PC-3 (cell line): ENCODE data around the gene PRKG2. TPM values are rescaled to one million over a fixed set of nuclear protein-coding genes. Genes with fewer than 3 reads are reported as not detected.

Source experiments
- ATAC-seq: fragments of 200-7000 bp; cut with Tn5 transposase; 2 replicates; pipeline ENCODE4 v1.9.1; 2020; ENCODE audit warnings: mild to moderate bottlenecking, moderate library complexity
- BruUV-seq: library from RNA; stranded (reverse); fragments of 400-500 nt; replicated peaks from 2 replicates; lab custom pipeline; 2021; lab: Mats Ljungman, UMichigan
- CTCF ChIA-PET: fragments of 300-600 bp; sonication (Branson Sonifier 250); formaldehyde crosslinking; loops from one replicate; lab custom pipeline; 2022; ENCODE audit warnings: antibody characterized with exemption; lab: Charles Lee
- POLR2A ChIA-PET: fragments of 300-600 bp; sonication (Branson Sonifier 250); formaldehyde crosslinking; loops from one replicate; lab custom pipeline; 2022; ENCODE audit warnings: antibody characterized with exemption; ENCODE audit not compliant: unreplicated experiment; lab: Charles Lee
- DNase-seq: peaks from one replicate; pipeline ENCODE4 v3.0.0-alpha.2; 2015
- H2AFZ ChIP-seq: fragments of 300-600 bp; sonication (generic); 2 replicates; pipeline ENCODE4 v1.6.0; 2016; ENCODE audit warnings: antibody characterized with exemption, low read length
- H3F3A ChIP-seq: fragments of 300-600 bp; sonication (generic); one replicate; pipeline ENCODE4 v1.6.0; 2017; ENCODE audit warnings: antibody characterized with exemption, low read length, control low read depth, mild to moderate bottlenecking; ENCODE audit not compliant: unreplicated experiment
- H3K27ac ChIP-seq: fragments of 300-600 bp; sonication (generic); 2 replicates; pipeline ENCODE4 v1.5.1; 2016; ENCODE audit warnings: mild to moderate bottlenecking, low read length
- H3K27me3 ChIP-seq: fragments of 300-600 bp; sonication (generic); 2 replicates; pipeline ENCODE4 v1.6.1; 2016; ENCODE audit warnings: low read length, mixed read lengths
- H3K36me3 ChIP-seq: fragments of 300-600 bp; sonication (generic); 2 replicates; pipeline ENCODE4 v1.6.1; 2016; ENCODE audit warnings: low read depth, mixed run types, low read length, mixed read lengths
- H3K4me1 ChIP-seq: fragments of 300-600 bp; sonication (generic); 2 replicates; pipeline ENCODE4 v1.5.1; 2016; ENCODE audit warnings: low read length; ENCODE audit not compliant: insufficient read depth
- H3K4me2 ChIP-seq: fragments of 300-600 bp; sonication (generic); 2 replicates; pipeline ENCODE4 v1.6.0; 2016; ENCODE audit warnings: low read length
- H3K4me3 ChIP-seq: fragments of 300-600 bp; sonication (generic); 2 replicates; pipeline ENCODE4 v1.5.1; 2016; ENCODE audit warnings: mild to moderate bottlenecking, low read length, mixed read lengths
- H3K79me2 ChIP-seq: fragments of 300-600 bp; sonication (generic); 2 replicates; pipeline ENCODE4 v1.6.1; 2017; ENCODE audit warnings: low read length, mixed read lengths
- H3K9ac ChIP-seq: fragments of 300-600 bp; sonication (generic); 2 replicates; pipeline ENCODE4 v1.6.0; 2016; ENCODE audit warnings: mild to moderate bottlenecking, low read length
- H3K9me2 ChIP-seq: fragments of 300-600 bp; sonication (generic); replicated peaks from 2 replicates; pipeline ENCODE4 v1.6.1; 2016; ENCODE audit warnings: mixed run types, low read length, mixed read lengths
- H3K9me3 ChIP-seq: fragments of 300-600 bp; sonication (generic); 2 replicates; pipeline ENCODE4 v1.6.1; 2016; ENCODE audit warnings: low read length, mixed read lengths
- H4K20me1 ChIP-seq: fragments of 300-600 bp; sonication (generic); 2 replicates; pipeline ENCODE4 v1.6.1; 2016; ENCODE audit warnings: low read length, mixed read lengths
- EZH2 ChIP-seq: fragments of 300-600 bp; sonication (generic); IDR thresholded peaks from one replicate; pipeline ENCODE4 v1.6.1; 2017; ENCODE audit warnings: antibody characterized with exemption, mild to moderate bottlenecking, low read length; ENCODE audit not compliant: unreplicated experiment
- EZH2phosphoT487 ChIP-seq: fragments of 300-600 bp; sonication (generic); IDR thresholded peaks from 2 replicates; pipeline ENCODE4 v1.6.1; 2018; ENCODE audit warnings: mild to moderate bottlenecking, antibody characterized with exemption, low read length, borderline replicate concordance
- intact Hi-C: fragments of 100-400 bp; cut with micrococcal nuclease; formaldehyde crosslinking; loops from 2 replicates; pipeline ENCODE4 v1.9.0; 2023
- total RNA-seq: library from RNA; depleted of rRNA; stranded (reverse); fragments of >200 nt; gene quantifications from 2 replicates; pipeline ENCODE4 v1.2.3, GENCODE V29; 2014
- TF ChIP-seq, protein P1 (sequence below): fragments of 300-600 bp; sonication (generic); conservative IDR thresholded peaks from 2 replicates; pipeline ENCODE4 v1.5.1; 2017; ENCODE audit warnings: antibody characterized with exemption, low read depth, mild to moderate bottlenecking, low read length

The PRKG2 gene
- total RNA-seq, 1 experiment from 2014 or later: 0.55 TPM

DNA sequence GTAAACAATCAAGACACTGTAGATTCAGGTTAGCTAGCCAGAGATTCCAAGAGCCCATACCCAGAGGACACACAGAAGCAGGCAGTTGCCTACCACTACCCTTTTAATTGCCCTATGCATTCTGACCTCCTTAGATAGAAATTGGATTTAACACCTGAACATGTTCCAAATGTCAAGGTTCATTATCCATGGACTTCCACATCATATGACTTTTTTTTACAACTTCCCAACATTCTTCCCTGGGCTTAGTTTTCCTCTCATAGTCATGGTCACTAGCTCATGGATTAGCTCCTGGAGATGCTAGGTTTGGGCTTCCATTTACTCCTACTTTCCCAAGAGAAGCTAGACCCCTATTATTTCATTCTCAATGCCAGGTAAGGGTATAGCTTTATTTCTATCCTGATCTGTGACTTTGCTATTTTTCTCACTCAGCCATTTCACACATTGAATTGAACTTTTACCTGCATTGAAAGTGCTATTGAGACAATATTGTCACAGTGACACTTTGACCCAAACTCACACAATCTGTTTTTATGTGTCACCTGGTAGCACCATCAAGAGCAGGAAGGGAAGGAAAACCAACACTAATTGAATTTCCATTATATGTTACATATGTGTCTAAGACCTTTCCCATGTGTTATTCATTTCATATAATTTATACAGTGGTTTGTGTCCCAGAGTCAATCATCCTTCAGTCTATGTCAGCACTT, 44.0 kb upstream of the PRKG2 start:
- intact Hi-C loops: no loop called here
- Histone ChIP-seq H3K27me3 (no peaks in the 10 kb centered on the region), H3K4me2 (no peak overlapping the region), H3K79me2 (no peaks in the 10 kb centered on the region), H3K36me3 (no peaks in the 10 kb centered on the region), H3K9me3 (no peaks in the 10 kb centered on the region), H3K4me1 (peaks cover 10% of the 10 kb centered on the region), H3K27ac (no peak overlapping the region), H3K4me3 (no peak overlapping the region), H3K9ac (no peak overlapping the region), H3F3A (no peaks in the 10 kb centered on the region), H3K9me2 (no peaks in the 10 kb centered on the region), H4K20me1 (no peaks in the 10 kb centered on the region), H2AFZ (no peak overlapping the region)
- CTCF ChIA-PET: no interaction called here
- DNase-seq: no peak
- TF ChIP-seq EZH2phosphoT487: no peak
- no peak for TF ChIP-seq EZH2
- TF ChIP-seq, protein P1, sequence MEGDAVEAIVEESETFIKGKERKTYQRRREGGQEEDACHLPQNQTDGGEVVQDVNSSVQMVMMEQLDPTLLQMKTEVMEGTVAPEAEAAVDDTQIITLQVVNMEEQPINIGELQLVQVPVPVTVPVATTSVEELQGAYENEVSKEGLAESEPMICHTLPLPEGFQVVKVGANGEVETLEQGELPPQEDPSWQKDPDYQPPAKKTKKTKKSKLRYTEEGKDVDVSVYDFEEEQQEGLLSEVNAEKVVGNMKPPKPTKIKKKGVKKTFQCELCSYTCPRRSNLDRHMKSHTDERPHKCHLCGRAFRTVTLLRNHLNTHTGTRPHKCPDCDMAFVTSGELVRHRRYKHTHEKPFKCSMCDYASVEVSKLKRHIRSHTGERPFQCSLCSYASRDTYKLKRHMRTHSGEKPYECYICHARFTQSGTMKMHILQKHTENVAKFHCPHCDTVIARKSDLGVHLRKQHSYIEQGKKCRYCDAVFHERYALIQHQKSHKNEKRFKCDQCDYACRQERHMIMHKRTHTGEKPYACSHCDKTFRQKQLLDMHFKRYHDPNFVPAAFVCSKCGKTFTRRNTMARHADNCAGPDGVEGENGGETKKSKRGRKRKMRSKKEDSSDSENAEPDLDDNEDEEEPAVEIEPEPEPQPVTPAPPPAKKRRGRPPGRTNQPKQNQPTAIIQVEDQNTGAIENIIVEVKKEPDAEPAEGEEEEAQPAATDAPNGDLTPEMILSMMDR: no peak
- no TSS peak for BruUV-seq
- ATAC-seq: no peak
- POLR2A ChIA-PET: no interaction called here

DNA sequence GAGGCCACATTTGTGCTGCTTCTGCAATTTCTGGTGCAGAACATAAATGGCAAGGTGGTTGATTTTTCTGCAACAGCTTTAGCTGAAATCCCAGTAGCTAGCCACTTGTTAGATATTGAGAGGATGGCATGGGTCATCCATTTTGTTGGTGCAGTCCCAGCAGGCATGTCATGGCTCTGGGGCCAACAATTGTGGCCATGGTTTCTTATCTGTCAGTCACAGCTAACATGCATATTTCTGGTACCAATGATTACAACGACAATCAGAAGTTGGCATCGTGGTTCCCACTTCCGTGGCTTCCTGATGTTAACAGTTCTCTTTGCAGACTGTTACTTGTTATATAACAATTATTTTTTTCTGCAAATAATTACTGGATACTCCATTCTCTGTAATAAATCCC, 42.8 kb upstream of the PRKG2 start:
- Histone ChIP-seq H3F3A (no peaks in the 10 kb centered on the region), H3K27me3 (no peaks in the 10 kb centered on the region), H2AFZ (no peak overlapping the region), H3K9ac (no peak overlapping the region), H4K20me1 (no peaks in the 10 kb centered on the region), H3K4me1 (peaks cover 10% of the 10 kb centered on the region), H3K36me3 (no peaks in the 10 kb centered on the region), H3K4me3 (no peak overlapping the region), H3K4me2 (no peak overlapping the region), H3K27ac (no peak overlapping the region), H3K9me2 (no peaks in the 10 kb centered on the region), H3K79me2 (no peaks in the 10 kb centered on the region), H3K9me3 (no peaks in the 10 kb centered on the region)
- no peak for TF ChIP-seq EZH2phosphoT487
- ChIA-PET POLR2A (no interaction called here), CTCF (interaction anchor here (0.6 kb wide), 1 partner anchor 35 kb away, joined by 5 read pairs; no protein-coding TSS in a partner anchor)
- no peak for DNase-seq
- no TSS peak for BruUV-seq
- no peak for ATAC-seq
- intact Hi-C loops: no loop called here

DNA sequence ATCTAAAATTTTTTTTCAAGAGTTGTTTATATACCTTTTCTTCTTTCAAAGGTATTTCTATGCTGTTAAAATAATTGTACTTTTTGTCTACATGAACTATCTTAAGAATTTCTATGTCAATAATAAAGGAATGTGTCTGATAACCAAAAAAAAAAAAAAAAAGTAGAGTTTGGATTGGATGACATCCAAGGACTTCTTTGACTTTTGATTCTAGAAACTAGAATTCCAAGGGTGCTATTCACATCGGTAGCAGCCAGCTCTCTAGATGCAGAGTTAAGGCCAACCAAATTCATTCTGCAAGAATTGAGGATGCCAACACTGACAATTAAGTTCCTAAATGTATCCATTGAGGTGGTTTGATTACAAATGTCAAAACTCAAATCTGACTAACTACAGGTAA, 42.0 kb upstream of the PRKG2 start:
- peak overlapping the region; percentile 39 for H3K4me2 ChIP-seq
- no peaks in the 10 kb centered on the region for H3K9me2 ChIP-seq
- ChIA-PET CTCF (no interaction called here), POLR2A (interaction anchor here (0.6 kb wide), 1 partner anchor 46 kb away, joined by 3 read pairs; no protein-coding TSS in a partner anchor)
- H3K9ac ChIP-seq: no peak overlapping the region
- ATAC-seq: peak; percentile 44
- no peaks in the 10 kb centered on the region for H3K36me3 ChIP-seq
- no peak overlapping the region for H2AFZ ChIP-seq
- no peak overlapping the region for H3K4me3 ChIP-seq
- H3K79me2 ChIP-seq: no peaks in the 10 kb centered on the region
- DNase-seq: peak; percentile 54
- H3K9me3 ChIP-seq: no peaks in the 10 kb centered on the region
- H3K4me1 ChIP-seq: peaks cover 10% of the 10 kb centered on the region
- no peaks in the 10 kb centered on the region for H4K20me1 ChIP-seq
- H3K27ac ChIP-seq: no peak overlapping the region
- no peaks in the 10 kb centered on the region for H3K27me3 ChIP-seq
- intact Hi-C loops: no loop called here
- H3F3A ChIP-seq: no peaks in the 10 kb centered on the region
- BruUV-seq: no TSS peak
- no peak for TF ChIP-seq EZH2
- TF ChIP-seq EZH2phosphoT487: no peak
- TF ChIP-seq, protein P1: no peak
